Activated CD4-positive, alpha-beta T cell treated with anti-CD3 and anti-CD28 coated beads, Interleukin-2, amount 50 U/mL, for 48 hours (primary cell): ENCODE measurements around the gene MYO15B.
"Not testable (repeated sequence)": the region's sequence is repeated elsewhere in the genome, so short reads cannot be mapped to it uniquely, and the experiment has no call there.

Experiments
- DNase-seq, 2 experiments: peaks; one replicate each; pipeline ENCODE4 v3.0.0-alpha.2; 2020

MYO15B gene

GRCh38 chr17:75626496-75627038 lies 39.0 kb downstream of the MYO15B start:
- no peak for DNase-seq

- no peak for DNase-seq
Observed at GRCh38 chr17:75627094-75627493, 39.5 kb downstream of the MYO15B start.

- no peak for DNase-seq
Observed at GRCh38 chr17:75628425-75628824, 40.8 kb downstream of the MYO15B start.

- no peak for DNase-seq
Observed at GRCh38 chr17:75629157-75629556, 41.6 kb downstream of the MYO15B start.

GRCh38 chr17:75630071-75630917 lies 42.7 kb downstream of the MYO15B start:
- no peak for DNase-seq

GRCh38 chr17:75631353-75631752 lies 43.8 kb downstream of the MYO15B start:
- DNase-seq, result no peak

GRCh38 chr17:75632428-75632827 lies 44.8 kb downstream of the MYO15B start:
- no peak for DNase-seq

- peak; percentile 86 to 89 for DNase-seq
Observed at GRCh38 chr17:75632863-75633485, 45.4 kb downstream of the MYO15B start, which contains the start of gene SMIM5. Gene SMIM5, plus strand, starts transcription at chr17:75633434. Its CDS starts 6,768 bp downstream, at chr17:75640202.

- DNase-seq, result peak; percentile 53 to 59
Observed at GRCh38 chr17:75633486-75634375, 46.1 kb downstream of the MYO15B start.

GRCh38 chr17:75634376-75634740 lies 46.8 kb downstream of the MYO15B start:
- DNase-seq, result no peak

- DNase-seq, result no peak
Observed at GRCh38 chr17:75634754-75635609, 47.4 kb downstream of the MYO15B start.

GRCh38 chr17:75635610-75636202 lies 48.1 kb downstream of the MYO15B start:
- DNase-seq, result no peak

GRCh38 chr17:75636381-75637142 lies 49.0 kb downstream of the MYO15B start:
- DNase-seq, result no peak

GRCh38 chr17:75637143-75637538 lies 49.5 kb downstream of the MYO15B start:
- DNase-seq, result no peak

GRCh38 chr17:75637551-75637950 lies 50.0 kb downstream of the MYO15B start:
- DNase-seq, result no peak

- DNase-seq, result not testable (repeated sequence)
Observed at GRCh38 chr17:75638039-75638438, 50.4 kb downstream of the MYO15B start.

GRCh38 chr17:75638893-75639292 lies 51.3 kb downstream of the MYO15B start:
- no peak for DNase-seq

- no peak for DNase-seq
Observed at GRCh38 chr17:75639327-75639726, 51.7 kb downstream of the MYO15B start.

GRCh38 chr17:75639771-75640555 lies 52.4 kb downstream of the MYO15B start:
- no peak for DNase-seq

GRCh38 chr17:75640556-75641119 lies 53.0 kb downstream of the MYO15B start:
- no peak for DNase-seq
